Caco-2 (cell line): ENCODE results near the gene KIRREL3. TPM values are rescaled to one million over a fixed set of nuclear protein-coding genes. Genes with fewer than 3 reads are reported as not detected.

Experiments
- BruUV-seq: library from RNA; stranded (reverse); fragments of 400-500 nt; replicated peaks from 2 replicates; lab custom pipeline; 2021; lab: Mats Ljungman, UMichigan
- CTCF ChIA-PET: fragments of 300-600 bp; sonication (Branson Sonifier 250); formaldehyde crosslinking; loops from one replicate; lab custom pipeline; 2022; ENCODE audit warnings: antibody characterized with exemption; lab: Charles Lee
- POLR2A ChIA-PET: fragments of 300-600 bp; sonication (Branson Sonifier 250); formaldehyde crosslinking; loops from one replicate; lab custom pipeline; 2022; ENCODE audit warnings: antibody characterized with exemption; lab: Charles Lee
- DNase-seq, 2 experiments: peaks; one replicate each; pipeline versions ENCODE4 v3.0.0 to v3.0.0-alpha.2; 2020 to 2022
- H3K27me3 ChIP-seq: replicated peaks from 2 replicates; pipeline ENCODE4 v1.6.0; 2011; ENCODE audit warnings: low read length; ENCODE audit not compliant: control insufficient read depth, insufficient read depth
- H3K36me3 ChIP-seq: 2 replicates; pipeline ENCODE4 v1.5.1; 2011; ENCODE audit warnings: low read length; ENCODE audit not compliant: control insufficient read depth, insufficient read depth
- H3K4me1 ChIP-seq: fragments of 250-450 bp; sonication (Bioruptor Pico); 2 replicates; pipeline ENCODE4 v1.5.1; 2020; ENCODE audit warnings: mild to moderate bottlenecking
- H3K4me3 ChIP-seq: 2 replicates; pipeline ENCODE4 v1.5.1; 2011; ENCODE audit warnings: low read depth, mild to moderate bottlenecking, control low read depth, low read length
- H3K9me3 ChIP-seq: fragments of 250-450 bp; sonication (Bioruptor Pico); 2 replicates; pipeline ENCODE4 v1.5.1; 2020; ENCODE audit warnings: mild to moderate bottlenecking, moderate library complexity
- H3K27ac Mint-ChIP-seq: one replicate; pipeline ENCODE4 v1.8.0; 2022; ENCODE audit warnings: mixed read lengths; ENCODE audit not compliant: unreplicated experiment
- H3K27me3 Mint-ChIP-seq: one replicate; pipeline ENCODE4 v1.8.0; 2022; ENCODE audit warnings: mixed read lengths; ENCODE audit not compliant: insufficient read depth, unreplicated experiment
- H3K36me3 Mint-ChIP-seq: one replicate; pipeline ENCODE4 v1.8.0; 2022; ENCODE audit warnings: mild to moderate bottlenecking, mixed read lengths; ENCODE audit not compliant: insufficient read depth, unreplicated experiment
- H3K4me1 Mint-ChIP-seq: one replicate; pipeline ENCODE4 v1.8.0; 2022; ENCODE audit warnings: low read depth, mixed read lengths; ENCODE audit not compliant: unreplicated experiment
- H3K4me3 Mint-ChIP-seq: one replicate; pipeline ENCODE4 v1.8.0; 2022; ENCODE audit warnings: mild to moderate bottlenecking, moderate library complexity, mixed read lengths; ENCODE audit not compliant: unreplicated experiment
- H3K9me3 Mint-ChIP-seq: one replicate; pipeline ENCODE4 v1.8.0; 2022; ENCODE audit warnings: mixed read lengths; ENCODE audit not compliant: unreplicated experiment
- intact Hi-C: fragments of 100-400 bp; cut with micrococcal nuclease; formaldehyde crosslinking; loops from one replicate; pipeline ENCODE4 v1.10.0; 2022; ENCODE audit not compliant: unreplicated experiment
- total RNA-seq: library from RNA; stranded (reverse); gene quantifications from 2 replicates; pipeline ENCODE4 v1.2.3, GENCODE V29; 2022
- TF ChIP-seq, protein P1 (sequence below), 2 experiments: fragments of 200-600 bp in 1 of 2; IDR thresholded peaks; 1 replicate in 1 of 2; 2 replicates in 1 of 2; pipeline versions ENCODE4 v1.5.1 to v1.8.0; 2011 to 2022; ENCODE audit warnings: antibody characterized with exemption in 1 of 2, control low read depth in 1 of 2, inconsistent platforms in 1 of 2, low read depth in 1 of 2, low read length in 1 of 2, mild to moderate bottlenecking in 1 of 2, moderate library complexity in 1 of 2; ENCODE audit not compliant: insufficient read depth in 1 of 2, severe bottlenecking in 1 of 2, unreplicated experiment in 1 of 2

KIRREL3 gene
- total RNA-seq, 1 experiment from 2014 or later: not detected

- Mint-ChIP-seq H3K27ac (no peak overlapping the region), H3K27me3 (peaks cover 30% of the 10 kb centered on the region), H3K9me3 (no peaks in the 10 kb centered on the region), H3K4me3 (no peak overlapping the region), H3K36me3 (no peaks in the 10 kb centered on the region), H3K4me1 (no peaks in the 10 kb centered on the region)
- CTCF ChIA-PET: interaction anchor here (1.2 kb wide), 1 partner anchor 240 kb away, joined by 5 read pairs; no protein-coding TSS in a partner anchor
- no peak overlapping the region for H3K4me3 ChIP-seq
- intact Hi-C loops: no loop called here
- no peaks in the 10 kb centered on the region for H3K27me3 ChIP-seq
- H3K36me3 ChIP-seq: no peaks in the 10 kb centered on the region
- TF ChIP-seq, protein P1, sequence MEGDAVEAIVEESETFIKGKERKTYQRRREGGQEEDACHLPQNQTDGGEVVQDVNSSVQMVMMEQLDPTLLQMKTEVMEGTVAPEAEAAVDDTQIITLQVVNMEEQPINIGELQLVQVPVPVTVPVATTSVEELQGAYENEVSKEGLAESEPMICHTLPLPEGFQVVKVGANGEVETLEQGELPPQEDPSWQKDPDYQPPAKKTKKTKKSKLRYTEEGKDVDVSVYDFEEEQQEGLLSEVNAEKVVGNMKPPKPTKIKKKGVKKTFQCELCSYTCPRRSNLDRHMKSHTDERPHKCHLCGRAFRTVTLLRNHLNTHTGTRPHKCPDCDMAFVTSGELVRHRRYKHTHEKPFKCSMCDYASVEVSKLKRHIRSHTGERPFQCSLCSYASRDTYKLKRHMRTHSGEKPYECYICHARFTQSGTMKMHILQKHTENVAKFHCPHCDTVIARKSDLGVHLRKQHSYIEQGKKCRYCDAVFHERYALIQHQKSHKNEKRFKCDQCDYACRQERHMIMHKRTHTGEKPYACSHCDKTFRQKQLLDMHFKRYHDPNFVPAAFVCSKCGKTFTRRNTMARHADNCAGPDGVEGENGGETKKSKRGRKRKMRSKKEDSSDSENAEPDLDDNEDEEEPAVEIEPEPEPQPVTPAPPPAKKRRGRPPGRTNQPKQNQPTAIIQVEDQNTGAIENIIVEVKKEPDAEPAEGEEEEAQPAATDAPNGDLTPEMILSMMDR (IDR thresholded peaks at IDR 0.05; ENCODE audit: insufficient read depth in 1 of 2, low read depth in 1 of 2, low read length in 1 of 2, severe bottlenecking in 1 of 2, unreplicated experiment in 1 of 2): no peak
- POLR2A ChIA-PET: interaction anchor here (0.6 kb wide), 1 partner anchor 40 kb away, joined by 3 read pairs; no protein-coding TSS in a partner anchor
- BruUV-seq: no TSS peak
- no peak for DNase-seq
- no peaks in the 10 kb centered on the region for H3K4me1 ChIP-seq
- H3K9me3 ChIP-seq: no peaks in the 10 kb centered on the region
Measured at GRCh38 chr11:126720539-126721235, 279.9 kb downstream of the KIRREL3 start.

- Mint-ChIP-seq H3K27me3 (peaks cover 35% of the 10 kb centered on the region), H3K9me3 (no peaks in the 10 kb centered on the region), H3K4me1 (no peaks in the 10 kb centered on the region), H3K4me3 (no peak overlapping the region), H3K27ac (no peak overlapping the region), H3K36me3 (no peaks in the 10 kb centered on the region)
- Histone ChIP-seq H3K9me3 (no peaks in the 10 kb centered on the region), H3K4me1 (no peaks in the 10 kb centered on the region), H3K4me3 (no peak overlapping the region), H3K27me3 (0 out of 2 replicates have a peak, but pooled peaks cover 2% of the 10 kb centered on the region), H3K36me3 (no peaks in the 10 kb centered on the region)
- DNase-seq: no peak
- POLR2A ChIA-PET: no interaction called here
- intact Hi-C loops: loop anchor here (5.0 kb wide), 1 partner anchor 253 kb away; no protein-coding TSS in a partner anchor
- TF ChIP-seq, protein P1 (IDR thresholded peaks at IDR 0.05; ENCODE audit: insufficient read depth in 1 of 2, low read depth in 1 of 2, low read length in 1 of 2, severe bottlenecking in 1 of 2, unreplicated experiment in 1 of 2): no peak
- CTCF ChIA-PET: no interaction called here
- BruUV-seq: no TSS peak
Measured at GRCh38 chr11:126719740-126720139, 280.8 kb downstream of the KIRREL3 start.

DNA sequence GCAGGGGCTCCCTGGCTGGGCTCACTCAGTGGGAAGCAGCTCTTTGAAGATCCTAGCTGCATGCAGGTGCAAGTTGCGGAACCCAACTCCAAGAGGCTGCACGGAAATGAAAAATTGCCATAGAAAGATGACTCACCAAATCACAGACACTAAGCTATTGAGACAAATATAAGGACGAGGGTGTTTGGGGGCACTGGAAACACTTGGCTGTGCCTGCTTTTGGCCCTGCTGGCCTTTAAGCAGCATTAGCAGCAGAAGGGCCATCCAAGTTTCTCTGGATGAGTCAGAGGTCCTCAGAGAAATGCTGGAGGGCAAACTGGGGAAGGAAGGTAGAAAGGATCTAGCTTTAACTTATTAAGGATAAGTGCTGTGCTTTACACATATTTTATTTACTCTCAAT is 282.3 kb downstream of the KIRREL3 start:
- no peaks in the 10 kb centered on the region for H3K9me3 ChIP-seq
- Mint-ChIP-seq H3K36me3 (no peaks in the 10 kb centered on the region), H3K27me3 (peaks cover 37% of the 10 kb centered on the region), H3K27ac (no peak overlapping the region), H3K9me3 (no peaks in the 10 kb centered on the region), H3K4me3 (no peak overlapping the region), H3K4me1 (no peaks in the 10 kb centered on the region)
- ChIA-PET POLR2A (no interaction called here), CTCF (interaction anchor here (1.2 kb wide), 1 partner anchor 272 kb away, joined by 6 read pairs; no protein-coding TSS in a partner anchor)
- H3K36me3 ChIP-seq: no peaks in the 10 kb centered on the region
- TF ChIP-seq, protein P1 (IDR thresholded peaks at IDR 0.05; ENCODE audit: insufficient read depth in 1 of 2, low read depth in 1 of 2, low read length in 1 of 2, severe bottlenecking in 1 of 2, unreplicated experiment in 1 of 2): no peak
- BruUV-seq: no TSS peak
- H3K4me3 ChIP-seq: no peak overlapping the region
- 0 out of 2 replicates have a peak, but pooled peaks cover 3% of the 10 kb centered on the region for H3K27me3 ChIP-seq
- no peak for DNase-seq
- no peaks in the 10 kb centered on the region for H3K4me1 ChIP-seq
- intact Hi-C loops: loop anchor here (5.0 kb wide), 1 partner anchor 254 kb away; no protein-coding TSS in a partner anchor
